Peyer's patch (tissue), 4 donors: Measurements from ENCODE around the gene OR56B4.

Source experiments
- CTCF ChIP-seq, 6 experiments: fragments of 450-650 bp in 4 of 6; fragments of 200-600 bp in 2 of 6; sonication (generic) in 1 of 6; IDR thresholded peaks; one replicate each; pipeline ENCODE4 v1.5.1; 2017 to 2019; ENCODE audit warnings: antibody characterized with exemption in 6 of 6, mild to moderate bottlenecking in 3 of 6, moderate library complexity in 1 of 6
- POLR2A ChIP-seq, 2 donors: fragments of 450-650 bp; IDR thresholded peaks; one replicate each; pipeline ENCODE4 v1.5.1; 2017; ENCODE audit warnings: antibody characterized with exemption in 2 of 2, mild to moderate bottlenecking in 2 of 2, moderate library complexity in 2 of 2

- TF ChIP-seq CTCF (IDR thresholded peaks at IDR 0.05) (no peak), POLR2A (IDR thresholded peaks at IDR 0.05) (no peak)
Measured at GRCh38 chr11:6095798-6096197, 11.7 kb upstream of the OR56B4 start.
